Upper lobe of left lung (tissue), 6 donors: ENCODE data around the gene MUC21. TPM values are rescaled to one million over a fixed set of nuclear protein-coding genes. Genes with fewer than 3 reads are reported as not detected.
A peak's percentile ranks its signal among the peaks of the same experiment; 100 is the strongest.

Experiments
- ATAC-seq, 2 donors: fragments of 200-7000 bp; cut with Tn5 transposase; one replicate each; pipeline ENCODE4 v1.9.1; 2022; ENCODE audit warnings: mild to moderate bottlenecking in 2 of 2, moderate library complexity in 2 of 2; ENCODE audit not compliant: low FRiP score in 2 of 2
- DNase-seq, 2 donors: peaks; one replicate each; pipeline ENCODE4 v3.0.0-alpha.2; 2019 to 2020
- H3K27ac ChIP-seq, 4 donors: fragments of 200-600 bp; sonication (generic); one replicate each; pipeline ENCODE4 v1.5.1; 2016 to 2019
- H3K27me3 ChIP-seq, 4 donors: fragments of 200-600 bp; sonication (generic); one replicate each; pipeline ENCODE4 v1.5.1; 2017 to 2019
- H3K36me3 ChIP-seq, 4 donors: fragments of 200-600 bp; sonication (generic); one replicate each; pipeline ENCODE4 v1.5.1; 2016 to 2019
- H3K4me1 ChIP-seq, 4 donors: fragments of 200-600 bp; sonication (generic); one replicate each; pipeline ENCODE4 v1.5.1; 2018 to 2019
- H3K4me3 ChIP-seq, 4 donors: fragments of 200-600 bp; sonication (generic); one replicate each; pipeline ENCODE4 v1.5.1; 2017 to 2019; ENCODE audit warnings: mild to moderate bottlenecking in 2 of 4, moderate library complexity in 1 of 4
- H3K9me3 ChIP-seq, 4 donors: fragments of 200-600 bp; sonication (generic); one replicate each; pipeline ENCODE4 v1.5.1; 2018 to 2019
- CTCF ChIP-seq, 6 experiments: fragments of 450-650 bp in 4 of 6; fragments of 200-600 bp in 2 of 6; sonication (generic) in 2 of 6; IDR thresholded peaks; one replicate each; pipeline ENCODE4 v1.5.1; 2016 to 2019; ENCODE audit warnings: antibody characterized with exemption in 6 of 6
- EP300 ChIP-seq, 4 donors: sonication (generic); formaldehyde crosslinking; IDR thresholded peaks; one replicate each; pipeline ENCODE4 v1.5.1; 2017; ENCODE audit warnings: antibody characterized with exemption in 4 of 4, control low read depth in 2 of 4
- POLR2A ChIP-seq, 4 donors: fragments of 450-650 bp; IDR thresholded peaks; one replicate each; pipeline ENCODE4 v1.5.1; 2016 to 2017; ENCODE audit warnings: antibody characterized with exemption in 4 of 4, mild to moderate bottlenecking in 2 of 4
- POLR2AphosphoS5 ChIP-seq, 2 donors: sonication (generic); formaldehyde crosslinking; IDR thresholded peaks; one replicate each; pipeline ENCODE4 v1.5.1; 2017; ENCODE audit warnings: antibody characterized with exemption in 2 of 2
- WGBS, 2 donors: methylation state at CpG; one replicate each; pipeline ENCODE4 v1.1.5; 2017 to 2018; 5-methylcytosine and 5-hydroxymethylcytosine counted together
- total RNA-seq, 6 donors: library from RNA; depleted of rRNA in 4 of 6; stranded (reverse); fragments of >200 nt in 4 of 6; gene quantifications; one replicate each; pipeline versions ENCODE4 v1.1.0 to v1.2.1, GENCODE V29; 2016 to 2021
- donor health status: DM: no; HTN: no; CAD: no; lungs with moderate emphysema.
- donor health status: DM: no; HTN: yes; CAD: no; lungs with severe emphysema.

Gene MUC21
- 1 to 10 TPM; 2.1 to 5.2 (median 3.6) TPM for total RNA-seq

DNA sequence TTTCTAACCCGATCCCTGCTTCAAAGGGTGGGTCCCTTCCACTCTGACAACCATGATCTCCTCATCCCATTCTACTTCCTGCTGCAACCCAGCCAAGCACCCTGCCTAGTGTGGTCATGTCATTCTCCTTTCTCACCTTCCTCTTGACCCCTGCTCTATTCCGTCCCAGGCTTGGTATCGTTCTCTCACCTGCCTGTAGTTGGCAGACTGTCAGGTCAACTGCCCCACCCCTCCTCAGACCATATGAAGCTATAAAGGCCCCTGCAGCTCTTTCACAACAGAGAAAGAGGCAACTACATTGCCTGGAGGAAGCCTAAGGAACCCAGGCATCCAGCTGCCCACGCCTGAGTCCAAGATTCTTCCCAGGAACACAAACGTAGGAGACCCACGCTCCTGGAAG is at the start of gene MUC21:
Gene MUC21 (plus strand): TSS at position 280 of the 400 bp plus-strand sequence. CDS start 241 bp downstream, outside the sequence.
- DNase-seq (peak in 1 of 2 donors; percentile 60), ATAC-seq (peak in 1 of 2 donors; percentile 64)
- peak within 1 kb of the TSS in 3 of 4 donors; percentile 15 to 72 (median 47) for H3K27ac ChIP-seq
- no peaks in the 10 kb centered on the region for H3K9me3 ChIP-seq
- 64 to 80% methylated on average over 5 to 6 of the region's 6 CpGs for WGBS, 2 donors
- TF ChIP-seq CTCF (IDR thresholded peaks at IDR 0.05) (no peak), EP300 (IDR thresholded peaks at IDR 0.05) (no peak), POLR2AphosphoS5 (IDR thresholded peaks at IDR 0.05) (peak in 1 of 2 donors; percentile 32), POLR2A (IDR thresholded peaks at IDR 0.05) (peak in 1 of 4 donors; percentile 71)
- H3K27me3 ChIP-seq: no peaks in the 10 kb centered on the region
- no peaks in the 10 kb centered on the region for H3K36me3 ChIP-seq
- H3K4me1 ChIP-seq: peaks cover 0 to 17% (median 5%) of the 10 kb centered on the region in 4 donors
- H3K4me3 ChIP-seq: no peak within 1 kb of the TSS

GRCh38 chr6:30935018-30935417 is 48.5 kb upstream of the MUC21 start:
- no peak for TF ChIP-seq CTCF (IDR thresholded peaks at IDR 0.05)
- peak; percentile 38 to 69 for TF ChIP-seq POLR2AphosphoS5 (IDR thresholded peaks at IDR 0.05)
- TF ChIP-seq POLR2A (IDR thresholded peaks at IDR 0.05): peak in 1 of 4 donors; percentile 62
- TF ChIP-seq EP300 (IDR thresholded peaks at IDR 0.05): peak in 2 of 4 donors; percentile 82 to 97
- DNase-seq: peak in 1 of 2 donors; percentile 89

DNA sequence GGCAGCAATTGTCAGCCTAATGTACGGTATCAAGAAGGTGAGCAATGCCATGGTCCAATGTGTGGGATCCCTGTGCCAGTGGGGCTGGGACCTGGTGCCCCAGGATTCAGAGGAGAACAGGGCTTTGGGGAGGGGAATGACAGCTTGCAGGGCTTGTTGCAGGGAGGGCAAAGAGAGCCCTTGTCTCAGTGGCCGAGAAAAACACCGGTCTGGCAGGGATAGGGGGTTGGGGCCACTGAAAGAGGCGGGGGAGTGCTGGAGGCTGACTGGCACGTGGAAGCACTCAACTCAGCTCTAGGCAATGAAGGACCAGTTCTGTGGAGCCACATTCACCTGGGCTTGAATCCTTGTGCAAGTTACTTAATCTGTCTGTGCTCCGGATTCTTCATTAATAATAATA is 46.3 kb upstream of the MUC21 start:
- no peaks in the 10 kb centered on the region for H3K36me3 ChIP-seq
- WGBS, 2 donors: 56 to 84% methylated on average over 6 of the region's 6 CpGs
- H3K27ac ChIP-seq: peak overlapping the region; percentile 50 to 88 (median 71)
- ATAC-seq: peak in 1 of 2 donors; percentile 32
- DNase-seq: peak in 1 of 2 donors; percentile 80
- peaks cover under 1 to 28% (median 8%) of the 10 kb centered on the region in 4 donors for H3K4me1 ChIP-seq
- TF ChIP-seq POLR2A (IDR thresholded peaks at IDR 0.05) (peak in 1 of 4 donors; percentile 85), EP300 (IDR thresholded peaks at IDR 0.05) (peak in 1 of 4 donors; percentile 35), CTCF (IDR thresholded peaks at IDR 0.05) (no peak), POLR2AphosphoS5 (IDR thresholded peaks at IDR 0.05) (peak in 1 of 2 donors; percentile 61)
- H3K4me3 ChIP-seq: peak overlapping the region in 3 of 4 donors; percentile 23 to 46 (median 38)
- no peaks in the 10 kb centered on the region for H3K9me3 ChIP-seq
- H3K27me3 ChIP-seq: no peaks in the 10 kb centered on the region

More at GRCh38 chr6:30935018-30935417, 48.5 kb upstream of the MUC21 start:
- Histone ChIP-seq H3K9me3 (no peaks in the 10 kb centered on the region), H3K4me3 (peak overlapping the region in 2 of 4 donors; percentile 38 to 46), H3K36me3 (no peaks in the 10 kb centered on the region), H3K27me3 (no peaks in the 10 kb centered on the region), H3K27ac (peak overlapping the region; percentile 48 to 88 (median 70)), H3K4me1 (peaks cover 0 to 27% (median 5%) of the 10 kb centered on the region in 4 donors)
- ATAC-seq: peak in 1 of 2 donors; percentile 44
- WGBS, 2 donors: 5 to 6% methylated on average over 3 of the region's 3 CpGs

DNA sequence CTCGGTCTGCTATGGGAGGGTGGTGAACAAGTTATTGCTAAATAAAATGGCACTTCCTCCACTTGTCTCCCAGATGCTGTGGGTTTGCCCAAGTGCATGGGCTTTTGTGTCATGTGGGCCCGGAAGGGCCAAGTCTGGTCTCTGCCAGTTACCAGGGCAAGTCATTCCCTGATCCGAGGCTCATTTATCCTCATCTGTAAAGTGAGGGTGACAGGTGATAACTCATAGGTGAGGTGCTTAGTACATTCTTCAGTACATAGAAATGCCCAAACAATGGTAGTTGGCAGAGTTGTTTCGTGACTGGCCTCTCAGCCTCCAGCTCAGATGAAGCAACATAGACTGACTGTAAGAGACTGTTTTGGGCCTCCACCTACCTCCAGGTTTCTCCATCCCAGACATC is 44.8 kb upstream of the MUC21 start:
- ATAC-seq (no peak), DNase-seq (no peak)
- Histone ChIP-seq H3K27me3 (no peaks in the 10 kb centered on the region), H3K36me3 (no peaks in the 10 kb centered on the region), H3K4me1 (peaks cover 9 to 37% (median 14%) of the 10 kb centered on the region in 4 donors), H3K9me3 (no peaks in the 10 kb centered on the region), H3K27ac (peak overlapping the region in 2 of 4 donors; percentile 58 to 69), H3K4me3 (no peak overlapping the region)
- TF ChIP-seq POLR2A (IDR thresholded peaks at IDR 0.05): no peak
- 66 to 85% methylated on average over 4 of the region's 4 CpGs for WGBS, 2 donors

GRCh38 chr6:30939473-30939872 is 44.0 kb upstream of the MUC21 start:
- ATAC-seq: no peak
- Histone ChIP-seq H3K36me3 (no peaks in the 10 kb centered on the region), H3K27ac (no peak overlapping the region), H3K27me3 (no peaks in the 10 kb centered on the region), H3K9me3 (no peaks in the 10 kb centered on the region), H3K4me3 (no peak overlapping the region), H3K4me1 (peaks cover 9 to 29% (median 12%) of the 10 kb centered on the region in 4 donors)
- TF ChIP-seq EP300 (IDR thresholded peaks at IDR 0.05): no peak
- TF ChIP-seq POLR2AphosphoS5 (IDR thresholded peaks at IDR 0.05): no peak
- TF ChIP-seq CTCF (IDR thresholded peaks at IDR 0.05): no peak
- no peak for TF ChIP-seq POLR2A (IDR thresholded peaks at IDR 0.05)
- no peak for DNase-seq
- 76 to 84% methylated on average over 3 of the region's 3 CpGs for WGBS, 2 donors
